Measurements from ENCODE around the gene EGF.

The EGF gene

GRCh38 chr4:109879081-109879480, 33.6 kb upstream of the EGF start:
- H3K36me3 ChIP-seq = no peaks in the 10 kb centered on the region
- H3K27ac ChIP-seq = no peak overlapping the region
- no peaks in the 10 kb centered on the region for H3K27me3 ChIP-seq
- no peaks in the 10 kb centered on the region for H3K9me3 ChIP-seq
- H3K4me1 ChIP-seq (ENCODE audit: control insufficient read depth in 1 of 2, insufficient read depth in 1 of 2, low read depth in 1 of 2, low read length in 1 of 2) = no peaks in the 10 kb centered on the region
- no peak overlapping the region for H3K4me3 ChIP-seq (ENCODE audit: low read depth in 1 of 2, low read length in 1 of 2)
- no peak for TF ChIP-seq CTCF (IDR thresholded peaks at IDR 0.05)

GRCh38 chr4:109879636-109880314, 32.9 kb upstream of the EGF start:
- no peak for TF ChIP-seq CTCF (IDR thresholded peaks at IDR 0.05)
- no peaks in the 10 kb centered on the region for H3K9me3 ChIP-seq
- H3K36me3 ChIP-seq = no peaks in the 10 kb centered on the region
- no peak overlapping the region for H3K27ac ChIP-seq
- H3K4me3 ChIP-seq (ENCODE audit: low read depth in 1 of 2, low read length in 1 of 2) = no peak overlapping the region
- no peaks in the 10 kb centered on the region for H3K4me1 ChIP-seq (ENCODE audit: control insufficient read depth in 1 of 2, insufficient read depth in 1 of 2, low read depth in 1 of 2, low read length in 1 of 2)
- H3K27me3 ChIP-seq = no peaks in the 10 kb centered on the region

- Histone ChIP-seq H3K4me3 (ENCODE audit: low read depth in 1 of 2, low read length in 1 of 2) (no peak overlapping the region), H3K27me3 (no peaks in the 10 kb centered on the region), H3K9me3 (no peaks in the 10 kb centered on the region), H3K27ac (no peak overlapping the region), H3K36me3 (no peaks in the 10 kb centered on the region), H3K4me1 (ENCODE audit: control insufficient read depth in 1 of 2, insufficient read depth in 1 of 2, low read depth in 1 of 2, low read length in 1 of 2) (no peaks in the 10 kb centered on the region)
- no peak for TF ChIP-seq CTCF (IDR thresholded peaks at IDR 0.05)
These were observed 26.4 kb upstream of the EGF start for GRCh38 chr4:109886303-109886702.

- no peak overlapping the region for H3K27ac ChIP-seq
- H3K9me3 ChIP-seq = no peaks in the 10 kb centered on the region
- H3K36me3 ChIP-seq = no peaks in the 10 kb centered on the region
- H3K27me3 ChIP-seq = no peaks in the 10 kb centered on the region
- H3K4me1 ChIP-seq (ENCODE audit: control insufficient read depth in 1 of 2, insufficient read depth in 1 of 2, low read depth in 1 of 2, low read length in 1 of 2) = no peaks in the 10 kb centered on the region
- no peak for TF ChIP-seq CTCF (IDR thresholded peaks at IDR 0.05)
- no peak overlapping the region for H3K4me3 ChIP-seq (ENCODE audit: low read depth in 1 of 2, low read length in 1 of 2)
These were observed 25.6 kb upstream of the EGF start for GRCh38 chr4:109887071-109887470.

- no peaks in the 10 kb centered on the region for H3K27me3 ChIP-seq
- H3K4me1 ChIP-seq (ENCODE audit: control insufficient read depth in 1 of 2, insufficient read depth in 1 of 2, low read depth in 1 of 2, low read length in 1 of 2) = no peaks in the 10 kb centered on the region
- H3K4me3 ChIP-seq (ENCODE audit: low read depth in 1 of 2, low read length in 1 of 2) = no peak overlapping the region
- H3K9me3 ChIP-seq = no peaks in the 10 kb centered on the region
- no peak overlapping the region for H3K27ac ChIP-seq
- no peaks in the 10 kb centered on the region for H3K36me3 ChIP-seq
- no peak for TF ChIP-seq CTCF (IDR thresholded peaks at IDR 0.05)
These were observed 22.6 kb upstream of the EGF start for GRCh38 chr4:109890076-109890475.

All from neutrophil (primary cell).